HEK293 (cell line): ENCODE results near the gene RASAL2.

Source experiments
- CTCF ChIA-PET: fragments of 350-600 bp; formaldehyde crosslinking; extraction: SDS; loops from one replicate; lab custom pipeline; 2021; ENCODE audit warnings: antibody characterized with exemption; lab: Yijun Ruan, JAX
- POLR2A ChIA-PET: fragments of 300-600 bp; formaldehyde crosslinking; extraction: SDS; loops from one replicate; lab custom pipeline; 2020; ENCODE audit warnings: antibody characterized with exemption, inconsistent platforms; lab: Yijun Ruan, JAX
- H3K27ac ChIP-seq: fragments of 200-500 bp; sonication (Bioruptor generic); 2 replicates; pipeline ENCODE4 v1.5.1; 2014; ENCODE audit warnings: low read depth, low read length, control low read depth, inconsistent platforms; ENCODE audit errors: extremely low read depth
- H3K36me3 ChIP-seq, 2 experiments: fragments of 200-500 bp in 1 of 2; sonication (Bioruptor generic) in 1 of 2; 1 replicate in 1 of 2; 2 replicates in 1 of 2; pipeline ENCODE4 v1.5.1; 2014 to 2017; ENCODE audit warnings: inconsistent platforms in 2 of 2, low read length in 2 of 2; ENCODE audit not compliant: control insufficient read depth in 2 of 2, insufficient read depth in 1 of 2
- H3K4me1 ChIP-seq: fragments of 200-500 bp; sonication (Bioruptor generic); 2 replicates; pipeline ENCODE4 v1.5.1; 2014; ENCODE audit warnings: mild to moderate bottlenecking, low read length, inconsistent platforms; ENCODE audit not compliant: control insufficient read depth, insufficient read depth
- H3K4me3 ChIP-seq: 2 replicates; pipeline ENCODE4 v1.5.1; 2011; ENCODE audit warnings: low read depth, mild to moderate bottlenecking, control low read depth, low read length, moderate library complexity
- H3K9me3 ChIP-seq: fragments of 200-500 bp; sonication (Bioruptor generic); 2 replicates; pipeline ENCODE4 v1.5.1; 2014; ENCODE audit warnings: low read depth, low read length, inconsistent platforms; ENCODE audit not compliant: control insufficient read depth, insufficient read depth
- CTCF ChIP-seq: fragments of 450-650 bp; formaldehyde crosslinking; IDR thresholded peaks from 2 replicates; pipeline ENCODE4 v1.5.1; 2016; ENCODE audit warnings: missing biosample characterization, missing genetic modification characterization
- KLF1 ChIP-seq: fragments of 450-650 bp; formaldehyde crosslinking; IDR thresholded peaks from 2 replicates; pipeline ENCODE4 v1.5.1; 2016; ENCODE audit warnings: missing biosample characterization, missing genetic modification characterization
- KLF10 ChIP-seq: fragments of 450-650 bp; IDR thresholded peaks from 2 replicates; pipeline ENCODE4 v1.5.1; 2018; ENCODE audit warnings: missing biosample characterization, mild to moderate bottlenecking, missing genetic modification characterization
- YY1 ChIP-seq: fragments of 450-650 bp; formaldehyde crosslinking; IDR thresholded peaks from 2 replicates; pipeline ENCODE4 v1.5.1; 2018; ENCODE audit warnings: missing biosample characterization, missing genetic modification characterization
- YY2 ChIP-seq: fragments of 450-650 bp; formaldehyde crosslinking; IDR thresholded peaks from 2 replicates; pipeline ENCODE4 v1.5.1; 2016; ENCODE audit warnings: missing biosample characterization, missing genetic modification characterization
- ZFP69B ChIP-seq: fragments of 450-650 bp; formaldehyde crosslinking; IDR thresholded peaks from 2 replicates; pipeline ENCODE4 v1.5.1; 2016; ENCODE audit warnings: missing biosample characterization, missing genetic modification characterization
- ZNF112 ChIP-seq: fragments of 450-650 bp; formaldehyde crosslinking; IDR thresholded peaks from 2 replicates; pipeline ENCODE4 v1.5.0; 2017; ENCODE audit warnings: missing biosample characterization, missing genetic modification characterization
- ZNF175 ChIP-seq: fragments of 450-650 bp; formaldehyde crosslinking; IDR thresholded peaks from 2 replicates; pipeline ENCODE4 v1.5.1; 2016; ENCODE audit warnings: missing biosample characterization, missing genetic modification characterization
- ZNF184 ChIP-seq: fragments of 450-650 bp; IDR thresholded peaks from 2 replicates; pipeline ENCODE4 v1.5.1; 2018; ENCODE audit warnings: missing biosample characterization, mild to moderate bottlenecking, missing genetic modification characterization
- ZNF19 ChIP-seq: fragments of 450-650 bp; formaldehyde crosslinking; IDR thresholded peaks from 2 replicates; pipeline ENCODE4; 2016; ENCODE audit warnings: missing biosample characterization, missing genetic modification characterization, low read depth
- ZNF221 ChIP-seq: fragments of 450-650 bp; formaldehyde crosslinking; IDR thresholded peaks from 2 replicates; pipeline ENCODE4 v1.5.1; 2017; ENCODE audit warnings: missing biosample characterization, missing genetic modification characterization, borderline replicate concordance
- ZNF335 ChIP-seq: fragments of 450-650 bp; formaldehyde crosslinking; conservative IDR thresholded peaks from 2 replicates; pipeline ENCODE4 v1.5.1; 2016; ENCODE audit warnings: missing biosample characterization, missing genetic modification characterization
- ZNF366 ChIP-seq: fragments of 450-650 bp; formaldehyde crosslinking; conservative IDR thresholded peaks from 2 replicates; pipeline ENCODE4 v1.5.1; 2016; ENCODE audit warnings: missing biosample characterization, missing genetic modification characterization
- ZNF501 ChIP-seq: fragments of 450-650 bp; formaldehyde crosslinking; IDR thresholded peaks from 2 replicates; pipeline ENCODE4 v1.5.1; 2016; ENCODE audit warnings: missing biosample characterization, missing genetic modification characterization
- ZNF600 ChIP-seq: fragments of 450-650 bp; formaldehyde crosslinking; IDR thresholded peaks from 2 replicates; pipeline ENCODE4 v1.5.1; 2016; ENCODE audit warnings: missing biosample characterization, missing genetic modification characterization
- ZSCAN23 ChIP-seq: fragments of 450-650 bp; formaldehyde crosslinking; IDR thresholded peaks from 2 replicates; pipeline ENCODE4 v1.5.1; 2016; ENCODE audit warnings: missing biosample characterization, missing genetic modification characterization
- ZSCAN4 ChIP-seq: fragments of 450-650 bp; formaldehyde crosslinking; IDR thresholded peaks from 2 replicates; pipeline ENCODE4 v1.5.1; 2017; ENCODE audit warnings: missing biosample characterization, missing genetic modification characterization
- TF ChIP-seq, protein P1 (sequence below): fragments of 450-650 bp; formaldehyde crosslinking; IDR thresholded peaks from 2 replicates; pipeline ENCODE4 v1.5.1; 2016; ENCODE audit warnings: missing biosample characterization, missing genetic modification characterization
- TF ChIP-seq, protein P2 (sequence below): fragments of 450-650 bp; formaldehyde crosslinking; IDR thresholded peaks from 2 replicates; pipeline ENCODE4 v1.5.1; 2017; ENCODE audit warnings: missing biosample characterization, missing genetic modification characterization
- TF ChIP-seq, protein P3 (sequence below): fragments of 450-650 bp; formaldehyde crosslinking; IDR thresholded peaks from 2 replicates; pipeline ENCODE4 v1.5.1; 2016; ENCODE audit warnings: missing biosample characterization, missing genetic modification characterization, low read depth
- TF ChIP-seq, protein P4 (sequence below): fragments of 450-650 bp; formaldehyde crosslinking; optimal IDR thresholded peaks from 2 replicates; pipeline ENCODE3; 2016; ENCODE audit warnings: missing biosample characterization, mild to moderate bottlenecking, missing genetic modification characterization
- TF ChIP-seq, protein P5 (sequence below): IDR thresholded peaks from 2 replicates; pipeline ENCODE4 v1.6.1; 2011; ENCODE audit warnings: mild to moderate bottlenecking, low read depth, low read length, borderline replicate concordance

Gene RASAL2

GRCh38 chr1:178092878-178093493 lies 918 bp upstream of the RASAL2 start (continued):
- TF ChIP-seq KLF1 (tag by site-specific recombination) (no peak), CTCF (tag by site-specific recombination) (peak; percentile 40; the same call in 1 of the 2 replicates), ZNF600 (tag by site-specific recombination) (peak; percentile 82; the same call in 1 of the 2 replicates), YY2 (tag by site-specific recombination) (no peak), ZFP69B (0 out of 2 replicates have a peak, but pooled peaks have one; percentile 44)
- TF ChIP-seq, protein P1, sequence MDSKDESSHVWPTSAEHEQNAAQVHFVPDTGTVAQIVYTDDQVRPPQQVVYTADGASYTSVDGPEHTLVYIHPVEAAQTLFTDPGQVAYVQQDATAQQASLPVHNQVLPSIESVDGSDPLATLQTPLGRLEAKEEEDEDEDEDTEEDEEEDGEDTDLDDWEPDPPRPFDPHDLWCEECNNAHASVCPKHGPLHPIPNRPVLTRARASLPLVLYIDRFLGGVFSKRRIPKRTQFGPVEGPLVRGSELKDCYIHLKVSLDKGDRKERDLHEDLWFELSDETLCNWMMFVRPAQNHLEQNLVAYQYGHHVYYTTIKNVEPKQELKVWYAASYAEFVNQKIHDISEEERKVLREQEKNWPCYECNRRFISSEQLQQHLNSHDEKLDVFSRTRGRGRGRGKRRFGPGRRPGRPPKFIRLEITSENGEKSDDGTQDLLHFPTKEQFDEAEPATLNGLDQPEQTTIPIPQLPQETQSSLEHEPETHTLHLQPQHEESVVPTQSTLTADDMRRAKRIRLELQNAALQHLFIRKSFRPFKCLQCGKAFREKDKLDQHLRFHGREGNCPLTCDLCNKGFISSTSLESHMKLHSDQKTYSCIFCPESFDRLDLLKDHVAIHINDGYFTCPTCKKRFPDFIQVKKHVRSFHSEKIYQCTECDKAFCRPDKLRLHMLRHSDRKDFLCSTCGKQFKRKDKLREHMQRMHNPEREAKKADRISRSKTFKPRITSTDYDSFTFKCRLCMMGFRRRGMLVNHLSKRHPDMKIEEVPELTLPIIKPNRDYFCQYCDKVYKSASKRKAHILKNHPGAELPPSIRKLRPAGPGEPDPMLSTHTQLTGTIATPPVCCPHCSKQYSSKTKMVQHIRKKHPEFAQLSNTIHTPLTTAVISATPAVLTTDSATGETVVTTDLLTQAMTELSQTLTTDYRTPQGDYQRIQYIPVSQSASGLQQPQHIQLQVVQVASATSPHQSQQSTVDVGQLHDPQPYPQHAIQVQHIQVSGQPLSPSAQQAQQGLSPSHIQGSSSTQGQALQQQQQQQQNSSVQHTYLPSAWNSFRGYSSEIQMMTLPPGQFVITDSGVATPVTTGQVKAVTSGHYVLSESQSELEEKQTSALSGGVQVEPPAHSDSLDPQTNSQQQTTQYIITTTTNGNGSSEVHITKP (tag by site-specific recombination) = peak; percentile 87
- TF ChIP-seq, protein P2, sequence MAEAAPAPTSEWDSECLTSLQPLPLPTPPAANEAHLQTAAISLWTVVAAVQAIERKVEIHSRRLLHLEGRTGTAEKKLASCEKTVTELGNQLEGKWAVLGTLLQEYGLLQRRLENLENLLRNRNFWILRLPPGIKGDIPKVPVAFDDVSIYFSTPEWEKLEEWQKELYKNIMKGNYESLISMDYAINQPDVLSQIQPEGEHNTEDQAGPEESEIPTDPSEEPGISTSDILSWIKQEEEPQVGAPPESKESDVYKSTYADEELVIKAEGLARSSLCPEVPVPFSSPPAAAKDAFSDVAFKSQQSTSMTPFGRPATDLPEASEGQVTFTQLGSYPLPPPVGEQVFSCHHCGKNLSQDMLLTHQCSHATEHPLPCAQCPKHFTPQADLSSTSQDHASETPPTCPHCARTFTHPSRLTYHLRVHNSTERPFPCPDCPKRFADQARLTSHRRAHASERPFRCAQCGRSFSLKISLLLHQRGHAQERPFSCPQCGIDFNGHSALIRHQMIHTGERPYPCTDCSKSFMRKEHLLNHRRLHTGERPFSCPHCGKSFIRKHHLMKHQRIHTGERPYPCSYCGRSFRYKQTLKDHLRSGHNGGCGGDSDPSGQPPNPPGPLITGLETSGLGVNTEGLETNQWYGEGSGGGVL = no peak

DNA sequence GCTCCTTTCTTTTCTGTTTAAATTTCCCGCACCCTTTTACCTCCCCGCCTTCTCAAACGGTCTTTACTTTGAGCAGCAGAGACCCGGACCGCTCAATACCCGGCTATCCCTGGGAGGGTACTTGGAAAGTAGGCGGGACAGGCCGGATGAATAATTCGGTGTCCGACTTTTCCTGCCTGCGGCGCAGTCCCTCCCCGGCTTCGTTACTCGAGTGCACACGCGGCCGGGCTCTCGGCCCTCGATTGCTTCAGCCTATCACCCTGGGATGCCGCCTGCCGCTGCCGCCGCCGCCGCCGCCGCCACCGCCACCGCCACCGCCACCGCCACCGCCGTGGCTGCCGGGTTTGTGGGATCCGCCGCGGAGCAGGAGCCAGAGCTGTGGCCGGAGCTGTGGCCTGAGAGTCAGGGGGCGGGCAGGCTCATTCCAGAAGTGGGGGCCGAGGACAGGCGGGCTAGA lies 382 bp upstream of the RASAL2 start:
- no peaks in the 10 kb centered on the region for H3K9me3 ChIP-seq
- ChIA-PET CTCF (interaction anchor here (0.6 to 1.4 kb wide), 4 partner anchors 9 to 206 kb away, joined by 3 to 4 read pairs (median 3); no protein-coding TSS in a partner anchor), POLR2A (interaction anchor here (1.0 to 1.7 kb wide), 3 partner anchors 16 to 81 kb away, joined by 4 to 7 read pairs (median 5); no protein-coding TSS in a partner anchor)
- H3K4me3 ChIP-seq = peak overlapping the region; percentile 99
- H3K36me3 ChIP-seq = no peaks in the 10 kb centered on the region
- peak overlapping the region; percentile 89 for H3K27ac ChIP-seq
- H3K4me1 ChIP-seq = peaks cover 13% of the 10 kb centered on the region
- TF ChIP-seq, protein P3, sequence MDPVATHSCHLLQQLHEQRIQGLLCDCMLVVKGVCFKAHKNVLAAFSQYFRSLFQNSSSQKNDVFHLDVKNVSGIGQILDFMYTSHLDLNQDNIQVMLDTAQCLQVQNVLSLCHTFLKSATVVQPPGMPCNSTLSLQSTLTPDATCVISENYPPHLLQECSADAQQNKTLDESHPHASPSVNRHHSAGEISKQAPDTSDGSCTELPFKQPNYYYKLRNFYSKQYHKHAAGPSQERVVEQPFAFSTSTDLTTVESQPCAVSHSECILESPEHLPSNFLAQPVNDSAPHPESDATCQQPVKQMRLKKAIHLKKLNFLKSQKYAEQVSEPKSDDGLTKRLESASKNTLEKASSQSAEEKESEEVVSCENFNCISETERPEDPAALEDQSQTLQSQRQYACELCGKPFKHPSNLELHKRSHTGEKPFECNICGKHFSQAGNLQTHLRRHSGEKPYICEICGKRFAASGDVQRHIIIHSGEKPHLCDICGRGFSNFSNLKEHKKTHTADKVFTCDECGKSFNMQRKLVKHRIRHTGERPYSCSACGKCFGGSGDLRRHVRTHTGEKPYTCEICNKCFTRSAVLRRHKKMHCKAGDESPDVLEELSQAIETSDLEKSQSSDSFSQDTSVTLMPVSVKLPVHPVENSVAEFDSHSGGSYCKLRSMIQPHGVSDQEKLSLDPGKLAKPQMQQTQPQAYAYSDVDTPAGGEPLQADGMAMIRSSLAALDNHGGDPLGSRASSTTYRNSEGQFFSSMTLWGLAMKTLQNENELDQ (tag by site-specific recombination) = no peak
- 0 out of 2 replicates have a peak, but pooled peaks have one; percentile 22 for TF ChIP-seq ZNF501 (tag by site-specific recombination)
- TF ChIP-seq ZNF366 = no peak; the same call in 1 of the 2 replicates
- no peak for TF ChIP-seq ZNF175
- no peak for TF ChIP-seq ZNF112
- TF ChIP-seq ZNF184 (tag by site-specific recombination) = peak; percentile 59; the same call in 1 of the 2 replicates
- no peak for TF ChIP-seq ZSCAN23 (tag by site-specific recombination)
- TF ChIP-seq ZSCAN4 (tag by site-specific recombination) = no peak
- no peak for TF ChIP-seq ZNF19 (tag by site-specific recombination)
- TF ChIP-seq, protein P4, sequence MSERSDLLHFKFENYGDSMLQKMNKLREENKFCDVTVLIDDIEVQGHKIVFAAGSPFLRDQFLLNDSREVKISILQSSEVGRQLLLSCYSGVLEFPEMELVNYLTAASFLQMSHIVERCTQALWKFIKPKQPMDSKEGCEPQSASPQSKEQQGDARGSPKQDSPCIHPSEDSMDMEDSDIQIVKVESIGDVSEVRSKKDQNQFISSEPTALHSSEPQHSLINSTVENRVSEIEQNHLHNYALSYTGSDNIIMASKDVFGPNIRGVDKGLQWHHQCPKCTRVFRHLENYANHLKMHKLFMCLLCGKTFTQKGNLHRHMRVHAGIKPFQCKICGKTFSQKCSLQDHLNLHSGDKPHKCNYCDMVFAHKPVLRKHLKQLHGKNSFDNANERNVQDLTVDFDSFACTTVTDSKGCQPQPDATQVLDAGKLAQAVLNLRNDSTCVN (tag by site-specific recombination) = no peak
- peak; percentile 36 for TF ChIP-seq ZNF335 (tag by site-specific recombination)
- 0 out of 2 replicates have a peak, but pooled peaks have one; percentile 14 for TF ChIP-seq YY1 (tag by site-specific recombination)
- TF ChIP-seq, protein P5, sequence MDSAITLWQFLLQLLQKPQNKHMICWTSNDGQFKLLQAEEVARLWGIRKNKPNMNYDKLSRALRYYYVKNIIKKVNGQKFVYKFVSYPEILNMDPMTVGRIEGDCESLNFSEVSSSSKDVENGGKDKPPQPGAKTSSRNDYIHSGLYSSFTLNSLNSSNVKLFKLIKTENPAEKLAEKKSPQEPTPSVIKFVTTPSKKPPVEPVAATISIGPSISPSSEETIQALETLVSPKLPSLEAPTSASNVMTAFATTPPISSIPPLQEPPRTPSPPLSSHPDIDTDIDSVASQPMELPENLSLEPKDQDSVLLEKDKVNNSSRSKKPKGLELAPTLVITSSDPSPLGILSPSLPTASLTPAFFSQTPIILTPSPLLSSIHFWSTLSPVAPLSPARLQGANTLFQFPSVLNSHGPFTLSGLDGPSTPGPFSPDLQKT = no peak
- no peak for TF ChIP-seq ZNF221 (tag by site-specific recombination)
- TF ChIP-seq KLF10 (tag by site-specific recombination) = peak; percentile 73; the same call in 1 of the 2 replicates
